ENCODE results near the gene PHACTR1.
A peak's percentile ranks its signal among the peaks of the same experiment; 100 is the strongest.
"Not testable (repeated sequence)": the region's sequence is repeated elsewhere in the genome, so short reads cannot be mapped to it uniquely, and the experiment has no call there.

The PHACTR1 gene

GRCh38 chr6:13242590-13242989 is 526.0 kb downstream of the PHACTR1 start:
- ATAC-seq = no peak
- TF ChIP-seq SNAI2 (CRISPR knock-in tag; IDR thresholded peaks at IDR 0.05) (no peak), RARB (CRISPR knock-in tag; IDR thresholded peaks at IDR 0.05) (no peak), ZFP30 (CRISPR knock-in tag; IDR thresholded peaks at IDR 0.05) (no peak), CSDC2 (CRISPR knock-in tag; IDR thresholded peaks at IDR 0.05) (no peak), ZNF70 (CRISPR knock-in tag; IDR thresholded peaks at IDR 0.05) (no peak), OSR1 (CRISPR knock-in tag; IDR thresholded peaks at IDR 0.05) (no peak), GLIS3 (CRISPR knock-in tag; IDR thresholded peaks at IDR 0.05) (no peak), ISL1 (CRISPR knock-in tag; IDR thresholded peaks at IDR 0.05) (no peak), ESRRG (CRISPR knock-in tag; IDR thresholded peaks at IDR 0.05) (no peak), TCF4 (CRISPR knock-in tag; IDR thresholded peaks at IDR 0.05; ENCODE audit: borderline replicate concordance) (no peak), CSRNP3 (CRISPR knock-in tag; IDR thresholded peaks at IDR 0.05) (no peak), PPARA (CRISPR knock-in tag; IDR thresholded peaks at IDR 0.05; ENCODE audit: borderline replicate concordance) (no peak), ZNF8 (CRISPR knock-in tag; IDR thresholded peaks at IDR 0.05) (no peak)
- TF ChIP-seq, protein P1, sequence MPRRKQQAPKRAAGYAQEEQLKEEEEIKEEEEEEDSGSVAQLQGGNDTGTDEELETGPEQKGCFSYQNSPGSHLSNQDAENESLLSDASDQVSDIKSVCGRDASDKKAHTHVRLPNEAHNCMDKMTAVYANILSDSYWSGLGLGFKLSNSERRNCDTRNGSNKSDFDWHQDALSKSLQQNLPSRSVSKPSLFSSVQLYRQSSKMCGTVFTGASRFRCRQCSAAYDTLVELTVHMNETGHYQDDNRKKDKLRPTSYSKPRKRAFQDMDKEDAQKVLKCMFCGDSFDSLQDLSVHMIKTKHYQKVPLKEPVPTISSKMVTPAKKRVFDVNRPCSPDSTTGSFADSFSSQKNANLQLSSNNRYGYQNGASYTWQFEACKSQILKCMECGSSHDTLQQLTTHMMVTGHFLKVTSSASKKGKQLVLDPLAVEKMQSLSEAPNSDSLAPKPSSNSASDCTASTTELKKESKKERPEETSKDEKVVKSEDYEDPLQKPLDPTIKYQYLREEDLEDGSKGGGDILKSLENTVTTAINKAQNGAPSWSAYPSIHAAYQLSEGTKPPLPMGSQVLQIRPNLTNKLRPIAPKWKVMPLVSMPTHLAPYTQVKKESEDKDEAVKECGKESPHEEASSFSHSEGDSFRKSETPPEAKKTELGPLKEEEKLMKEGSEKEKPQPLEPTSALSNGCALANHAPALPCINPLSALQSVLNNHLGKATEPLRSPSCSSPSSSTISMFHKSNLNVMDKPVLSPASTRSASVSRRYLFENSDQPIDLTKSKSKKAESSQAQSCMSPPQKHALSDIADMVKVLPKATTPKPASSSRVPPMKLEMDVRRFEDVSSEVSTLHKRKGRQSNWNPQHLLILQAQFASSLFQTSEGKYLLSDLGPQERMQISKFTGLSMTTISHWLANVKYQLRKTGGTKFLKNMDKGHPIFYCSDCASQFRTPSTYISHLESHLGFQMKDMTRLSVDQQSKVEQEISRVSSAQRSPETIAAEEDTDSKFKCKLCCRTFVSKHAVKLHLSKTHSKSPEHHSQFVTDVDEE (CRISPR knock-in tag; IDR thresholded peaks at IDR 0.05) = no peak

GRCh38 chr6:13243033-13243432 is 526.5 kb downstream of the PHACTR1 start:
- TF ChIP-seq ZNF70 (CRISPR knock-in tag; IDR thresholded peaks at IDR 0.05) (no peak), RARB (CRISPR knock-in tag; IDR thresholded peaks at IDR 0.05) (no peak), ESRRG (CRISPR knock-in tag; IDR thresholded peaks at IDR 0.05) (no peak), ZNF8 (CRISPR knock-in tag; IDR thresholded peaks at IDR 0.05) (no peak), TOX (CRISPR knock-in tag; IDR thresholded peaks at IDR 0.05; ENCODE audit: borderline replicate concordance) (no peak), CSDC2 (CRISPR knock-in tag; IDR thresholded peaks at IDR 0.05) (no peak), GLIS3 (CRISPR knock-in tag; IDR thresholded peaks at IDR 0.05) (no peak), BACH2 (CRISPR knock-in tag; IDR thresholded peaks at IDR 0.05; ENCODE audit: borderline replicate concordance) (no peak), ZNF565 (CRISPR knock-in tag; conservative IDR thresholded peaks at IDR 0.05; ENCODE audit: low read depth) (no peak), PATZ1 (CRISPR knock-in tag; IDR thresholded peaks at IDR 0.05; ENCODE audit: borderline replicate concordance) (no peak)
- TF ChIP-seq, protein P2, sequence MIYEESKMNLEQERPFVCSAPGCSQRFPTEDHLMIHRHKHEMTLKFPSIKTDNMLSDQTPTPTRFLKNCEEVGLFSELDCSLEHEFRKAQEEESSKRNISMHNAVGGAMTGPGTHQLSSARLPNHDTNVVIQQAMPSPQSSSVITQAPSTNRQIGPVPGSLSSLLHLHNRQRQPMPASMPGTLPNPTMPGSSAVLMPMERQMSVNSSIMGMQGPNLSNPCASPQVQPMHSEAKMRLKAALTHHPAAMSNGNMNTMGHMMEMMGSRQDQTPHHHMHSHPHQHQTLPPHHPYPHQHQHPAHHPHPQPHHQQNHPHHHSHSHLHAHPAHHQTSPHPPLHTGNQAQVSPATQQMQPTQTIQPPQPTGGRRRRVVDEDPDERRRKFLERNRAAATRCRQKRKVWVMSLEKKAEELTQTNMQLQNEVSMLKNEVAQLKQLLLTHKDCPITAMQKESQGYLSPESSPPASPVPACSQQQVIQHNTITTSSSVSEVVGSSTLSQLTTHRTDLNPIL (CRISPR knock-in tag; IDR thresholded peaks at IDR 0.05; ENCODE audit: low read depth) = no peak
- no peak for ATAC-seq

- 0 out of 2 replicates have a peak, but pooled peaks have one; percentile 27 for TF ChIP-seq ZNF8 (CRISPR knock-in tag; IDR thresholded peaks at IDR 0.05)
- not testable (repeated sequence) for ATAC-seq
Measured at GRCh38 chr6:13243745-13244144, 527.2 kb downstream of the PHACTR1 start.

GRCh38 chr6:13247627-13248026 is 531.1 kb downstream of the PHACTR1 start:
- ATAC-seq = no peak
- no peak for TF ChIP-seq CSDC2 (CRISPR knock-in tag; IDR thresholded peaks at IDR 0.05)
- no peak for TF ChIP-seq CSRNP3 (CRISPR knock-in tag; IDR thresholded peaks at IDR 0.05)
- TF ChIP-seq OSR1 (CRISPR knock-in tag; IDR thresholded peaks at IDR 0.05) = no peak
- TF ChIP-seq ZFP30 (CRISPR knock-in tag; IDR thresholded peaks at IDR 0.05) = no peak
- no peak for TF ChIP-seq TCF4 (CRISPR knock-in tag; IDR thresholded peaks at IDR 0.05; ENCODE audit: borderline replicate concordance)
- TF ChIP-seq, protein P3, sequence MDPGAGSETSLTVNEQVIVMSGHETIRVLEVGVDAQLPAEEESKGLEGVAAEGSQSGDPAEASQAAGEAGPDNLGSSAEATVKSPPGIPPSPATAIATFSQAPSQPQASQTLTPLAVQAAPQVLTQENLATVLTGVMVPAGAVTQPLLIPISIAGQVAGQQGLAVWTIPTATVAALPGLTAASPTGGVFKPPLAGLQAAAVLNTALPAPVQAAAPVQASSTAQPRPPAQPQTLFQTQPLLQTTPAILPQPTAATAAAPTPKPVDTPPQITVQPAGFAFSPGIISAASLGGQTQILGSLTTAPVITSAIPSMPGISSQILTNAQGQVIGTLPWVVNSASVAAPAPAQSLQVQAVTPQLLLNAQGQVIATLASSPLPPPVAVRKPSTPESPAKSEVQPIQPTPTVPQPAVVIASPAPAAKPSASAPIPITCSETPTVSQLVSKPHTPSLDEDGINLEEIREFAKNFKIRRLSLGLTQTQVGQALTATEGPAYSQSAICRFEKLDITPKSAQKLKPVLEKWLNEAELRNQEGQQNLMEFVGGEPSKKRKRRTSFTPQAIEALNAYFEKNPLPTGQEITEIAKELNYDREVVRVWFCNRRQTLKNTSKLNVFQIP (CRISPR knock-in tag; IDR thresholded peaks at IDR 0.05; ENCODE audit: borderline replicate concordance, low read depth) = no peak
- TF ChIP-seq ZNF8 (CRISPR knock-in tag; IDR thresholded peaks at IDR 0.05) = no peak
- no peak for TF ChIP-seq TOX (CRISPR knock-in tag; IDR thresholded peaks at IDR 0.05; ENCODE audit: borderline replicate concordance)
- no peak for TF ChIP-seq RARB (CRISPR knock-in tag; IDR thresholded peaks at IDR 0.05)
- TF ChIP-seq BACH2 (CRISPR knock-in tag; IDR thresholded peaks at IDR 0.05; ENCODE audit: borderline replicate concordance) = no peak
- TF ChIP-seq ZNF565 (CRISPR knock-in tag; conservative IDR thresholded peaks at IDR 0.05; ENCODE audit: low read depth) = no peak

All from SK-N-SH treated with all-trans-retinoic acid at 6 μM for 48 hours (cell line).